ENCODE measurements around the gene SKAP2. TPM values are rescaled to one million over a fixed set of nuclear protein-coding genes. Genes with fewer than 3 reads are reported as not detected.

SKAP2 gene
- total RNA-seq, 2 donors from 2014 or later, result 3.3 to 3.4 TPM

DNA sequence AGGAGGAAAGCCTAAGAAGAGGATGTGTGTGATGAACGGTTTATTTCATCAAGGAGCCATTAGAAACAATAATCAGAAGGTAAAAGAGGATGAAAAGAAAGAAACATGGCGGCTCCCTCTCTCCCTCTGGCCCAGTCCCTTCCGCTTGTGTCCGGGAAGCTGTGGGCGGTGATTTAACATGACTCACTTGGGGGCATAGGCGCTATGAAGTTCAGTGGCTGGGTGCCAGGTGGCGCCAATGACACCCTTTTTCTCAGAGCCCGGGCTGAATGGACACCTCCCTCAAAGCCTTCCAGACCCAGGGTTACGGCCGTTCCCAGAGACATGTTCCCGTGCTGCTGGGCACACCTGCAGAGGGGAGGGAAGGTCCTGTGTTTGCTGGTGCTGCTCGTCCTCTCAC is 244.0 kb downstream of the SKAP2 start:
- H3K36me3 ChIP-seq (ENCODE audit: control insufficient read depth, insufficient read depth, low read length), result no peaks in the 10 kb centered on the region
- no peaks in the 10 kb centered on the region for H3K9me3 ChIP-seq (ENCODE audit: control insufficient read depth, low read length)
- TF ChIP-seq CTCF (conservative IDR thresholded peaks at IDR 0.05), result peak; percentile 63
- Mint-ChIP-seq H3K4me3 (no peak overlapping the region), H3K9me3 (no peaks in the 10 kb centered on the region), H3K27ac (no peak overlapping the region), H3K4me1 (peaks cover 5% of the 10 kb centered on the region), H3K36me3 (ENCODE audit: low read depth) (no peaks in the 10 kb centered on the region), H3K27me3 (ENCODE audit: insufficient read depth) (no peaks in the 10 kb centered on the region)
- no peak overlapping the region for H3K27ac ChIP-seq (ENCODE audit: low read depth, low read length)
- peak; percentile 87 for DNase-seq
- no peaks in the 10 kb centered on the region for H3K27me3 ChIP-seq (ENCODE audit: control insufficient read depth, insufficient read depth, low read length, poor library complexity, severe bottlenecking)
- no peak overlapping the region for H3K9ac ChIP-seq (ENCODE audit: extremely low read depth, low read length, poor library complexity, severe bottlenecking)
- no peaks in the 10 kb centered on the region for H3K4me1 ChIP-seq (ENCODE audit: control insufficient read depth, insufficient read depth, low read length)
- 77 to 82% methylated on average over 9 to 12 of the region's 12 CpGs for WGBS, 2 experiments (ENCODE audit: insufficient coverage in 1 of 2, insufficient read length in 1 of 2)
- no peak overlapping the region for H3K4me3 ChIP-seq (ENCODE audit: low read length)

DNA sequence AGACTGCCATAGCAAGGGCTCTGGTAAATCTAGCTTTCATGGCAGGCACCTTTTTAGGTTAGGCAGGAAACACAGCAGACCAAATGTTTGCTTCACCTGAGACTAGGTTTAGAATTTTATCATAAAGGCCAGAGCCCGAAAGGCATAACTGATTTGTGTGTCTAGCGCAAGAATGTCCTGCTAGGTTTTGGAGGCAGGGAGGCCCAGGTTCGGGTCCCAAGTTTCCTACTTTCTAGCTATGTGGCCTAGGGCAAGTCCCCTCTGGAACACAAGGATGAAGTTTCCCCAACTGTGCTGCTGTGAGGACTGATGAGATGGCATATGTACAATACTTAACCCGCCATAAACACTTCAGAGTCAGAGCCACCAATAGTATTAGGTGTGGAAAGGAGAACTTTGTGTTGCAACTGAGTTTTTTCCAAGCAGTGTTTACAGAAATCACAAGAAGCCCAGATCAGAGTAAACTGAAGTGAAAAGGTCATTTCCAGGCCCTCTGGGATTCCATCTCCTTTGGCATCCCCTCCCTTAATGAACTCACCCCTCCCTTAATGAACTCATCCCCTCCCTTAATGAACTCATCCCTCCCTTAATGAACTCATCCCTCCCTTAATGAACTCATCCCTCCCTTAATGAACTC is 244.9 kb downstream of the SKAP2 start:
- H3K9ac ChIP-seq (ENCODE audit: extremely low read depth, low read length, poor library complexity, severe bottlenecking), result no peak overlapping the region
- no peak overlapping the region for H3K4me3 Mint-ChIP-seq
- H3K36me3 ChIP-seq (ENCODE audit: control insufficient read depth, insufficient read depth, low read length), result no peaks in the 10 kb centered on the region
- H3K27me3 ChIP-seq (ENCODE audit: control insufficient read depth, insufficient read depth, low read length, poor library complexity, severe bottlenecking), result no peaks in the 10 kb centered on the region
- 94 to 100% methylated on average over 1 to 4 of the region's 4 CpGs for WGBS, 2 experiments (ENCODE audit: insufficient coverage in 1 of 2, insufficient read length in 1 of 2)
- H3K36me3 Mint-ChIP-seq (ENCODE audit: low read depth), result no peaks in the 10 kb centered on the region
- no peak overlapping the region for H3K4me3 ChIP-seq (ENCODE audit: low read length)
- no peaks in the 10 kb centered on the region for H3K9me3 ChIP-seq (ENCODE audit: control insufficient read depth, low read length)
- no peaks in the 10 kb centered on the region for H3K9me3 Mint-ChIP-seq
- no peak overlapping the region for H3K27ac Mint-ChIP-seq
- no peak overlapping the region for H3K27ac ChIP-seq (ENCODE audit: low read depth, low read length)
- H3K4me1 ChIP-seq (ENCODE audit: control insufficient read depth, insufficient read depth, low read length), result no peaks in the 10 kb centered on the region
- no peaks in the 10 kb centered on the region for H3K27me3 Mint-ChIP-seq (ENCODE audit: insufficient read depth)
- H3K4me1 Mint-ChIP-seq, result peaks cover 5% of the 10 kb centered on the region
- no peak for DNase-seq
- no peak for TF ChIP-seq CTCF (conservative IDR thresholded peaks at IDR 0.05)

- TF ChIP-seq CTCF (conservative IDR thresholded peaks at IDR 0.05), result no peak
- H3K36me3 Mint-ChIP-seq (ENCODE audit: low read depth), result no peaks in the 10 kb centered on the region
- H3K27ac ChIP-seq (ENCODE audit: low read depth, low read length), result no peak overlapping the region
- WGBS, 2 experiments (ENCODE audit: insufficient coverage in 1 of 2, insufficient read length in 1 of 2), result 92 to 93% methylated on average over 7 to 8 of the region's 8 CpGs
- no peaks in the 10 kb centered on the region for H3K27me3 Mint-ChIP-seq (ENCODE audit: insufficient read depth)
- peaks cover 5% of the 10 kb centered on the region for H3K4me1 Mint-ChIP-seq
- H3K27ac Mint-ChIP-seq, result no peak overlapping the region
- DNase-seq, result no peak
- no peak overlapping the region for H3K9ac ChIP-seq (ENCODE audit: extremely low read depth, low read length, poor library complexity, severe bottlenecking)
- H3K9me3 Mint-ChIP-seq, result no peaks in the 10 kb centered on the region
- no peaks in the 10 kb centered on the region for H3K36me3 ChIP-seq (ENCODE audit: control insufficient read depth, insufficient read depth, low read length)
- no peak overlapping the region for H3K4me3 Mint-ChIP-seq
- no peaks in the 10 kb centered on the region for H3K27me3 ChIP-seq (ENCODE audit: control insufficient read depth, insufficient read depth, low read length, poor library complexity, severe bottlenecking)
- H3K9me3 ChIP-seq (ENCODE audit: control insufficient read depth, low read length), result no peaks in the 10 kb centered on the region
- no peak overlapping the region for H3K4me3 ChIP-seq (ENCODE audit: low read length)
- no peaks in the 10 kb centered on the region for H3K4me1 ChIP-seq (ENCODE audit: control insufficient read depth, insufficient read depth, low read length)
Observed at GRCh38 chr7:26618898-26619297, 245.5 kb downstream of the SKAP2 start.

Measured in endodermal cell (in vitro differentiated cells).